GM18508 (cell line): ENCODE results near the gene B4GALT2.

Experiments
- ATAC-seq: cut with Tn5 transposase; IDR thresholded peaks from one replicate; pipeline ENCODE4 v1.9.1; 2021; ENCODE audit warnings: moderate number of reproducible peaks; ENCODE audit not compliant: insufficient read depth, unreplicated experiment

The B4GALT2 gene

GRCh38 chr1:44038876-44039657, 60.1 kb downstream of the B4GALT2 start:
- ATAC-seq = no peak

GRCh38 chr1:44040418-44040817, 61.4 kb downstream of the B4GALT2 start:
- no peak for ATAC-seq
